ENCODE measurements around the gene LMBR1L. TPM values are rescaled to one million over a fixed set of nuclear protein-coding genes. Genes with fewer than 3 reads are reported as not detected.
"Not testable (repeated sequence)": the region's sequence is repeated elsewhere in the genome, so short reads cannot be mapped to it uniquely, and the experiment has no call there.

The LMBR1L gene
- total RNA-seq, 1 donor from 2014 or later = 90.8 TPM

- no peak for DNase-seq
Observed at GRCh38 chr12:49079793-49080192, 30.9 kb downstream of the LMBR1L start.

- no peak for DNase-seq
Observed at GRCh38 chr12:49070971-49071370, 39.7 kb downstream of the LMBR1L start.

- DNase-seq = peak; percentile 95
Observed at GRCh38 chr12:49069507-49070346, 40.9 kb downstream of the LMBR1L start, which contains the start of gene RHEBL1. Gene RHEBL1, minus strand, starts transcription at chr12:49069979. Its CDS starts 194 bp downstream, at chr12:49069785.

- DNase-seq = no peak
Observed at GRCh38 chr12:49068879-49069506, 41.7 kb downstream of the LMBR1L start.

GRCh38 chr12:49066120-49066519 is 44.5 kb downstream of the LMBR1L start:
- DNase-seq = no peak

- DNase-seq = no peak
Observed at GRCh38 chr12:49064767-49065152, 45.9 kb downstream of the LMBR1L start.

- DNase-seq = not testable (repeated sequence)
Observed at GRCh38 chr12:49061916-49062315, 48.7 kb downstream of the LMBR1L start.

GRCh38 chr12:49061157-49061650 is 49.4 kb downstream of the LMBR1L start:
- DNase-seq = no peak

- DNase-seq = peak; percentile 90
Observed at GRCh38 chr12:49060237-49061156, 50.1 kb downstream of the LMBR1L start, which contains the start of gene KMT2D. Gene KMT2D, minus strand, starts transcription at chr12:49060794. Its CDS starts 5,470 bp downstream, at chr12:49055324.

GRCh38 chr12:49059299-49060171 is 51.1 kb downstream of the LMBR1L start:
- no peak for DNase-seq

GRCh38 chr12:49059045-49059298 is 51.7 kb downstream of the LMBR1L start:
- no peak for DNase-seq

GRCh38 chr12:49058366-49059044 is 52.1 kb downstream of the LMBR1L start:
- no peak for DNase-seq

- no peak for DNase-seq
Observed at GRCh38 chr12:49057888-49058287, 52.8 kb downstream of the LMBR1L start.

GRCh38 chr12:49055978-49056754 is 54.5 kb downstream of the LMBR1L start:
- DNase-seq = peak; percentile 44

GRCh38 chr12:49055092-49055491 is 55.6 kb downstream of the LMBR1L start:
- DNase-seq = no peak

GRCh38 chr12:49054524-49054923 is 56.1 kb downstream of the LMBR1L start:
- DNase-seq = no peak

- DNase-seq = no peak
Observed at GRCh38 chr12:49054096-49054495, 56.6 kb downstream of the LMBR1L start.

GRCh38 chr12:49052451-49053208 is 58.0 kb downstream of the LMBR1L start:
- no peak for DNase-seq

GRCh38 chr12:49051777-49052438 is 58.7 kb downstream of the LMBR1L start:
- DNase-seq = no peak
